GM19351 (cell line): ENCODE measurements around the gene LARGE1.

Experiments used
- ATAC-seq: cut with Tn5 transposase; IDR thresholded peaks from one replicate; pipeline ENCODE4 v1.9.1; 2021; ENCODE audit warnings: mild to moderate bottlenecking, moderate library complexity; ENCODE audit not compliant: unreplicated experiment

LARGE1 gene

DNA sequence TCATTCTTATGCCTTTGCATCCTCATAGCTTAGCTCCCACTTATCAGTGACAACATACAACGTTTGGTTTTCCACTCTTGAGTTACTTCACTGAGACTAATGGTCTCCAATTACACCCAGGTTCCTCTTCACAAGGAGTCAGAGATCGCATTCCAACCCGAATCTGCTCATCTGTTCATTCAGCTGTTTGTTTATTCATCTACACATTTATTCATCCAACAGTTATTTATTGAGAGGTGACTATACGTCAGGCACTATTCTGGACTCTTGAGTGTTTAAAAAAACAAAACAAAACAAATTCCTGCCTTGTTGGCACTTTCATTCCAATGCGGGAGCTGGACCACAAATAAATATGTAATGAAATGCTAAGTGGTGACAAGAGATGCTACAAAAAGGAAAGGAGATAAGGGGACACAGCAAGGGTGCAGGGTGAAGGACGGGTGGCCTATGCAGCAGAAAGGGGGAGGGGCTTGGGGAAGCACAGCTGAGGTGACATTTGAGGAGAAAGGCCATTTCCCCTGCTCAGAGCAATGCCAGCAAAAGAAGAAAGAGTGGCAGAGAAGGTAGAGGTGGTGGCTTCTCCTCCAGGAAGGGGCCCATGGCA is 468.3 kb downstream of the LARGE1 start:
- no peak for ATAC-seq

DNA sequence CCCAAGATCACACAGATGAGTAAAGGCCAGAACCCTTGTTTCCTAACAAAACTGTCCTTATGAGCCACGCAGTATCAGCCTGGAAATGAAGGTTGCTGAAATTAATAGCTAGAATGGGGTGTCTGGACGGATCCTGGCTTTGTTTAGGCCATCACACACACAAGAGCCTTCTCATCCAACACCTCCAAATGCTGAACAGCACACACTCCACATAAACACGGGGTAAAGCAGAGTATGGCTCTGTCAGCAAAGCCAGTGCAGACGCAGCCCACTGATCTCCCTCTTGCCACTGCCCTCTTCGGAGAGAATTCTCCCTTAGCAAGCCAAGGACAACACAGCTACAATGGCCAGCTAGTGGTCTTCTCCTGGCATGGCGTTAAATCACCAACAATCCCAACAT is 469.5 kb downstream of the LARGE1 start:
- no peak for ATAC-seq

DNA sequence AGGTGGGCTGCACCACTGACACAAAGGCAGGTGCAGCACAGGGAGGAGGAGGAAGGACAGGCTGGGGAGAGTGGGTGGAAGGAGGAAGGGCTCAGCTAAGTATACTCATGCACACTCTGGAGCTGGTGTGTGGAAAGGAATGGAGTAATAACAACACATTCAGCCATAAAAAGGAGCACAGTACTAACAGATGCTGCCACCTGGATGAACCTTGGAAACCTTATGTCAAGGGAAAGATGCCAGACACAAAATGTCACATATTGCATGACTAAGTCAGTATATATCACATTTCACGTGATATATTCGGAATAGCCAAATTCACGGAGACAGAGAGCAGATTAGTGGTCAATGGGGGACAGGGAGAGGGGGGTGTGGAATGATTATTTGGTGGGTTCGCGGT is 472.5 kb downstream of the LARGE1 start:
- ATAC-seq: no peak

DNA sequence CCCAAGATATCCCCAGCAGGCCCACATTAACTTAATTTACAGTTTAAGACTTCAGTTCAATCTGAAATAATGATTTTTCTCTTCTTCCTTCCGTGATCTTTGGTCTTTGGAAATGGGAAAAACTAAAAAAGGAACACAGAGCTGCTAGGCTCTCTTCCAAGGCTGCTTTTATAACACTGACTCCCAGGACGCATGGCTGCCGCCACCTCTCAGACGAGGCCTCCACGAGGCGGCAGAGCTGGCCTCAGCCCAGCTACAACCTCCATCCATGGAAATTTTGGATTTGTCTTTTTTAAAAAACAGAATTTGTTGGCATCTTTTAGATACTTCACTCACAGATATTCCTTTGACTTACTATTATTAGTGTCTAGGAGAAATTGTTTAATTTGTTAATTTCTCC is 476.6 kb downstream of the LARGE1 start:
- ATAC-seq: no peak

DNA sequence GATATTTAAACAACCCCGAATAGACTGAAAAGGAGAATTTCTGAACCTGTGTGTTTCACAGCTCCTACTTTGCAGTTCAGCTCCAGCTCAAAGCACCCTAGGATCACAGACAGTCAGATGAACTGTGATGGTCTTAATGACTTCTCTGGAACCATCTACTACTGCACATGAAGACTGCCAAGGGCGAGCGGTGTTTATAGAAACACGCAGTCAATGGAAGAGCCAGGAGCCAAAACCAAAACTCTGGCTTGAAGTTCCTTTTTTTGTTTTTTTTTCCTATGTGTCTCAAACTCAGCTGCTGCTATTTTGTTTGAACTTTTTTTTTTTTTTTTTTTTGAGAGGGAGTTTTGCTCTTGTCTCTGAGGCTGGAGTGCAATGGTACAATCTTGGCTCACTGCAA is 479.5 kb downstream of the LARGE1 start:
- no peak for ATAC-seq

DNA sequence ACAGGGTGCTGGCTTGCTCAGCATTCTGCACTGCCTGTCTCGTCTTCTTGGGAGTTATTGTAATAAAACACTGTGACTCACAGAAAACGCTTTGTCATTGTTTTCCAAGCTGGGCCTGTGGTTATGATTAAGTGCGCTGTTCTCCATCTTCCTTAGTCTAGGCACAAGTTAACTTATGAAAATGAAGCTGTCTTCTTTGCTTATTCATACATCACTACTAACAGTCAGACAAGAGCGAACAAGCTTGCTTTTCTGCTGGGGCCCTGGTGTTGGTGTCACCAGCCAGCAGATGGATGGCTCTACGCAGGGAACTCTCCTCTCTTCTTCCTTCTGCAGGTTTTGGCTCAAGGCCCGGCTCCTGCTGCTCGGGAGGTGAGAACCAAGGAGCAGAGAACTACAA is 482.0 kb downstream of the LARGE1 start:
- ATAC-seq: no peak

DNA sequence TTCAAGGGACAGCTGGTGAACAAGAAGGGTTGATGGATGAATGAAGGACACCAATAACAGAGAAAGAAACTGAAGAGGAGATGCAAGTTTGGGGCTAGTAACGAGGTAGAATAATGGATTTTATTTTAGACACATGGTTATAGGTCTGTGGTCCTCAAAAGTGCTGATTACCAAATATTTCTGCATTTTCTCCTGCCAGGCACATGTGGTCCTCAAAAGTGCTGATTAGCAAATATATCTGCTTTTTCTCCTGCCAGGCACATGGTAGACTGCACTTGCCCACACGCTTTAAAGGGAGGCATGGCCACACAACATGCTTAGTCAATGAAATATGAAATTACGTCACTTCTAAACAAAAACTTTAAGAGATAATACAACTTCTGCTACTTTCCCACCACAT is 489.0 kb downstream of the LARGE1 start:
- no peak for ATAC-seq

DNA sequence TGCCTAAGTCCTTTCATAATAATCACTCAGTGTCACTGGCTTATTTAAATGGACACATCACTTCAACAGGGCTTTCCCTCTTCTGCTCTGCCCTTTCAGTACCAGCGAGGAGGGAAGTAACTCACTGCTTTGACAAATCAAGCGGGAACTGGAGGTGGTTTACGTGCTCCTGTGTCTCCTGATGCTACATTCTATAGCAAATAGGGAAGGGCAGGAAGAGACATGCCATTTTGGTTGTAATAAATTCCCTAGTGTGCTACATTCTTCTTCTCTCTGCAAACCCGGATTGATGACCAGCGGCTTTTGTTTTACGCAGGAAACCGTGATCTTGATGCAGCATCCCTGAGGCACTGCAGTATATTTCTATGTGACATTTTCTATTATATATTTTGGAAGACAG is 491.0 kb downstream of the LARGE1 start:
- ATAC-seq: no peak

DNA sequence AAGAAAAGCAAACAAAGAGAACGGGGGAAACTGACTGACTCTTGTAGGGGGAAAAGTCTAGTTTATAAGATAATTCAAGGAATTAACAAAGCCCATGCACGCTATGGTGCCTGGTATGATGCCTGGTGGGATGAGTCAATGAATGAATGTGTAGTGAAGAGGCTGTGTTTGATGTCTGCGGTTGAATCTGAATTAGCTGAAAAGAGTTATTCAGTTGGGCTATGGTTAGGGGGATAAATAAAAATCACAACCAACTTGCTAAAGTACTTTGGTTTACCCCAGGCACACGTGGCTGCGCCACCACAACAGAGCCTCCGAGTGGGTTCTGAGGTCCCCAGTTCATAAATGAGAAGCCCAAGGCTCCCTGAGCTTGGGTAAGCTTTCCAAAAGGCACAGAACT is 492.8 kb downstream of the LARGE1 start:
- ATAC-seq: no peak

DNA sequence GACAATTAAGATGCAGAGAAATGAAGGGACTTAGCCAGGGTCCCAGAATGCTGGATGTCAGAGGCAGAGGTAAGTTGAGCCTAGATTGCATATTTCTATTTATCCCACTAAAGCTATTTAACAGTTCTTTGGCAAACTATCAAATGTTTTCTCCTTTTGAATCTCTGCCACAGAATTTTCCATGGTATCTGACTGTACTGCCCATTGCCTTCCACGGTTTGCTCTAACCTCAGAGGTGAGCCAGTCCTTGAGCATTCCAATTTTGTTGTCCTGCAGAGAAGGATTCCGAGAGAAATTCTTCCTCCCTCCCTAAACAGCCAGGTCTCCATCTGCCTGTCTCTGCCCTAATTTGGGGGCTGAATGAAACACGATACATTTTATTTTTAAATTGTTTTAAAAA is 493.8 kb downstream of the LARGE1 start:
- no peak for ATAC-seq

DNA sequence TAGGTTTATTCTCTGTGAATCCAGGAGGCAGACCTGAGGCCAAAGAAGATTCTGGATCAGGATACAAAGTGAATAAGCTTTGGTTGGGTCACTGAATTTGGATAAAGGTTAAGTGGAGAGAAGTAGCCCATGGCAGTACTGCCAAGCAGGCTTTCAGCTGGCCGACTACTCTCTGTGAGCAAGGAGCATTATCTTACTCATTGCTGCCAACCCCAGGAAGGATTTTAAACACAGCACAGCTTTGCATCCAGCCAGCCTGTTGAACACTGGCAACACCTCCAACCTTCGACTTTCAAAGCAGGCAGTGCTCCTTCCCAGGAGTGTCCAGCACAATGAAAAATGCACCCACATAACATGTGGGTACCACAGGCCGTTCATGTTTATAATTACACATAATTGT is 498.4 kb downstream of the LARGE1 start:
- no peak for ATAC-seq

DNA sequence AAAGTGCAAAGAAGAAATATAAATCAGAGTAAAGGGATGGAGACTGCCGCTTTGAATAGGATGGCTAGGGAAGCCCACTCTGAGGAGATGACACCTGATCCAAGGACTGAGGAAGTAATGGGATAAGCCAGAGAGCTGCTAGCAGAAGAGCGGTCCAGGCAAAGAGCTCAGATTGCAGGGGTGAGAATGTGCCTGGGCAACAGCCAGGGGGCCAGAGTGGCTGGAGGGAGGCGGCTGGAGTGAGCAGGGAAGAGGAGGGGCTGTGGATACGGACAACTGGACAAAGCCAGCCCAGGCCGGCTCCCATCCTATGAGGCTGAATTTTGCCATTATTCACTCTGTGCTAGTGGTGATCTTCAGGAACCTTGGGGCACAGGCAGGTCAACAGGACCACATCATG is 501.8 kb downstream of the LARGE1 start:
- ATAC-seq: no peak

- no peak for ATAC-seq
Observed at GRCh38 chr22:33415401-33415800, 504.9 kb downstream of the LARGE1 start.

DNA sequence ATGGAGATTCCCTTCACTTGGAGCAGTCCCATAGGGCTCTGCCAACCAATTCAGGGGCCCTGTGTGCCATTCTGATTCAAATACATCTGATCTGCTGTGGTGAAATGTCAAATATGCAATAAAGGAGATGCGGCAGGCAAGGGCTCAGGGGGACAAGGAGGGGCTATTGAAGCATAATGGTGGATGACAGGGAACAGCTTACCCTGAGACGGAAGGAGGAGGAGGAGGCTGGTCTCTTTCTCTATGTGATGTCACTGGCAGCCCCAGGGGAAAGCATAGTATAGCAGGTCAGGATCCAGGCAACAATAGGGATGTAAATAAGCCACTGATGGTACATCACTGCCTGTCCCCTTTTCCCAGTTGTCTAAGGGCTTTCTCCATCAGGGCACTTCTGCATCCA is 511.2 kb downstream of the LARGE1 start:
- ATAC-seq: no peak

DNA sequence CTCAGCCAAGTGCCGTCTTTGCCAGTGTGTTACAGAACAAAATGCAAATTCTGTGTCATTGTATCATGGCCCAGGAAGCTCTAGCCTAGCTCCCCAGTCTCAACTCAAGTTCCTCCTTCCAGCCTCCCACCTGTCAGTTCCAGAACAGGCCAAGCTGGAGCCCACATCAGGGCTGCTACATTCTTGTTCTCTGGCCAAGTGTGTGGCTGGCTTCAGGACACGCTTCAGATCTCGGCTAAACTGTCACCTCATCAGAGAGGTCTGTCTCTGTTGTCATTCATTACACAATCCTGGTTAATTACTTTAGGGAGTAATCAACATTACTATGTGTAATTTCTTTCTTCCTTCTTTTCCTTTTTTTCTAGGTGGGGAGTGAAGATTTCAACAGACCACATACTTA is 515.1 kb downstream of the LARGE1 start:
- no peak for ATAC-seq

DNA sequence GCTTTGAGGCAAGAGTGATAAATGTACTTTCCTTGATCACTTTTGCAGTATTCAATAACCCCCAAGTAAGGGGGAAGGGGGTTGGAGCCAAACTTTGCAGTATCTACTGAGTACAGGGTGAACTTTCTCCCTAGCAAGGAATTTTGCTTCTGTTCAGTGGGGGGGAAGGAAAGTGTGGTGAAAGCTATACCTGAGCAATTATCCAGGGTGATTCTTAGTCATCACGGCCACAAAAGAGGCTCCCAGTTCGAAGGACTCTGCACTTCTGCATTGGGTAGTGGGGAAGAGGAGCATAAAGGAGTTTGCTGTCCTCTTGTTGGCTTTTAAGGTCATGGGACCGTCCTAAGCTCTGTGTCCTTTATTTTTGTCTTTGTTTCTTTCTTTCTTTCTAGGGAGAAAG is 515.6 kb downstream of the LARGE1 start:
- no peak for ATAC-seq

- no peak for ATAC-seq
Observed at GRCh38 chr22:33402325-33402724, 518.0 kb downstream of the LARGE1 start.

DNA sequence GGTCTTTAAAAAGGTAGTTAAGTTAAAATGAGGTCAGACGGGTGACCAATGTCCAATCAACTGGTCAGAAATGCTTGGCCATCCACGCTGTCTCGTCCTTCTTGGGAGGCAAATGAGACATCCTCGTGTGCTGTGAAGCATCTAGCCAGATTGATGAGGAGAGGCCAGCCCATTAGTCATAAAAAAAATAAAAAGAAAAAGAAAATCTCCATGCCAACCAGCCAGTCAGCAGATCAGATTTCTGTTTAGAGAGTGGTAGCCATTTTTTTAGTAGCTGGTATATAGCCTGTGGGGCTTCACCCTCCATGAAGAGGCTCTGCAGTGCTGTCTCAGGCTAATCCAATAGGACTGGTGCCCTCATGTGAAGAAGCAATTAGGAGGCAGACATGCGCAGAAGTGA is 519.0 kb downstream of the LARGE1 start:
- ATAC-seq: no peak

- ATAC-seq: no peak
Observed at GRCh38 chr22:33400891-33401290, 519.4 kb downstream of the LARGE1 start.

DNA sequence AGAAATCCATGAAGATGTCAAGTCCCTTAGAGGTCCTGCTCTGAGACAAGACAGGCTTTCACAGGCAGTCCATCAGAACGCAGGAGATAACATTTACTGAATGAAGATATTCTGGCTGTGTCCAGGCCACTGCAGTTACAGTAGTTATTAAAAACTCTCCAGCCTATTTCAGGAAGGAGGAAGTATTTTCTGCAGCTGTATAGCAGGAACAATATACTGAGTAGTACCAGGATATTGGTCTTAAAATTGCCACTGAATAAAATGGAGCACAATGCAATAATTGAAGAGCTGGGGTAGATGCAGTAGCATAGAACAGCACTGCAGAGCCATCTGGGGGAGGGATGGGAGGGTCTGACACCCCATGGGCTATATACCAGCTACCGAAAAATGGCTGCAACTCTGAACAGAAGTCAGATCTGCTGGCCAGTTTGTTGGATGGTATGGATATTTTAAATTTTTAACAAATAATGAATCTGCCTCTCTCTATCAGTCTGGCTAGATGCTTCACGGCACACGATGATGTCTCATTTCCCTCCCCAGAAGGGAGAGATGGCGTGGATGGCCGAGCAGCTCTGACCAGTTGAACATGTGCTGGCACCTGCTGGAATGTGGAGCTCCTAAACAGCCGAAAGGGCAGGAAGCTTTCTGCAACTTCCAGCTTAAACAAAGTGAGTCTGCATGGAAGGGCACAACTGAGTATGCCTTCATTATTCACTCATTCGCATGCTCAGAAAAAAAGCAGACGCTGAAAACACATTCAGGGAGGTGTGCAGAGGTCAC is 520.0 kb downstream of the LARGE1 start:
- ATAC-seq: no peak

- no peak for ATAC-seq
Observed at GRCh38 chr22:33397381-33397907, 522.8 kb downstream of the LARGE1 start.

GRCh38 chr22:33393432-33393831 is 526.8 kb downstream of the LARGE1 start:
- no peak for ATAC-seq

DNA sequence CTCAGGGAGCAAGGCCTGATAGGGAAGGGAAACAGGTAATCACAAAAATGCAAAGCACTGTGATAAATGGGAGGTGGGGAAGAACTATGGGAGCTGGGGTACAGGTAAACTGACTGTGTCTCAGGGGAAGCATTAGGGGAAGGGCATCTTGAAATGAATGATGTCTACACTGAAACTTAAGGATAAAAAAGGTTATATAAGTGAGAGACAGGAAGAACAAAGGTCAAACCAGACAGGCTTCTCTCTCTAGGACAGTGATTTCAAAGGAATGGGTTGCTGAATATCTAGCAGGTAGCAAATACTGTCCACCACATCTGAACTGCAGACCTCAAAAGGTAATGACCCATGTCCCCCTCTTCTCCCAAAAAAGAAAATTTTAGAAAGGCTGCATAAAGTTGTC is 529.0 kb downstream of the LARGE1 start:
- ATAC-seq: no peak
